Stimulated activated CD8-positive, alpha-beta memory T cell treated with anti-CD3 and anti-CD28 coated beads, Interleukin-7, amount 100 ng/mL, for 1 hour (primary cell): Measurements from ENCODE around the gene SLFNL1.

ENCODE experiments used
- DNase-seq, 2 donors: peaks; one replicate each; pipeline ENCODE4 v3.0.0-alpha.2; 2020; ENCODE audit warnings: low read depth in 2 of 2

Gene SLFNL1

GRCh38 chr1:41020109-41020576, 1.4 kb downstream of the SLFNL1 start:
- no peak for DNase-seq

GRCh38 chr1:41019353-41019745, 2.2 kb downstream of the SLFNL1 start:
- DNase-seq, result no peak

GRCh38 chr1:41018018-41018410, 3.5 kb downstream of the SLFNL1 start:
- DNase-seq, result no peak

GRCh38 chr1:41017141-41018017, 4.1 kb downstream of the SLFNL1 start:
- no peak for DNase-seq

- no peak for DNase-seq
Observed at GRCh38 chr1:41015897-41016470, 5.5 kb downstream of the SLFNL1 start.

GRCh38 chr1:41015281-41015896, 6.1 kb downstream of the SLFNL1 start:
- no peak for DNase-seq

- DNase-seq, result no peak
Observed at GRCh38 chr1:41014871-41015270, 6.7 kb downstream of the SLFNL1 start.

- no peak for DNase-seq
Observed at GRCh38 chr1:41013796-41014195, 7.7 kb downstream of the SLFNL1 start.

GRCh38 chr1:41013024-41013423, 8.5 kb downstream of the SLFNL1 start:
- no peak for DNase-seq

- no peak for DNase-seq
Observed at GRCh38 chr1:41010345-41010744, 11.2 kb downstream of the SLFNL1 start.

GRCh38 chr1:41009466-41009865, 12.1 kb downstream of the SLFNL1 start:
- no peak for DNase-seq

GRCh38 chr1:41006942-41007865, 14.3 kb downstream of the SLFNL1 start:
- DNase-seq, result no peak

GRCh38 chr1:41005876-41006275, 15.6 kb downstream of the SLFNL1 start:
- DNase-seq, result no peak

- peak; percentile 63 to 72 for DNase-seq
Observed at GRCh38 chr1:41003640-41004220, 17.8 kb downstream of the SLFNL1 start.

- DNase-seq, result no peak
Observed at GRCh38 chr1:41003127-41003639, 18.3 kb downstream of the SLFNL1 start.

GRCh38 chr1:40998668-40999067, 22.9 kb downstream of the SLFNL1 start:
- DNase-seq, result no peak

GRCh38 chr1:40997096-40997495, 24.4 kb downstream of the SLFNL1 start:
- no peak for DNase-seq

GRCh38 chr1:40989066-40989465, 32.5 kb downstream of the SLFNL1 start:
- DNase-seq, result no peak

- no peak for DNase-seq
Observed at GRCh38 chr1:40988280-40988679, 33.2 kb downstream of the SLFNL1 start.

GRCh38 chr1:40987439-40988276, 33.9 kb downstream of the SLFNL1 start:
- DNase-seq, result no peak
